Right atrium auricular region (tissue), 2 donors: ENCODE results near the gene NEK6. TPM values are rescaled to one million over a fixed set of nuclear protein-coding genes. Genes with fewer than 3 reads are reported as not detected.

Experiments
- DNase-seq: peaks from one replicate; pipeline ENCODE4 v3.0.0-alpha.2; 2019; ENCODE audit warnings: low spot score
- H3K27ac ChIP-seq, 2 donors: fragments of 200-600 bp; sonication (generic); 1 replicate in 1 of 2; 2 replicates in 1 of 2; pipeline ENCODE4 v1.5.1; 2016 to 2019
- H3K27me3 ChIP-seq, 2 donors: fragments of 200-600 bp; sonication (generic); one replicate each; pipeline versions ENCODE4 v1.5.1 to v1.6.0; 2017 to 2019
- H3K36me3 ChIP-seq: fragments of 200-600 bp; sonication (generic); one replicate; pipeline ENCODE4 v1.5.1; 2016
- H3K4me1 ChIP-seq, 2 donors: fragments of 200-600 bp; sonication (generic); one replicate each; pipeline versions ENCODE4 v1.5.1 to v1.6.0; 2017 to 2019
- H3K4me3 ChIP-seq, 2 donors: fragments of 200-600 bp; sonication (generic); 1 replicate in 1 of 2; 2 replicates in 1 of 2; pipeline ENCODE4 v1.5.1; 2017 to 2019; ENCODE audit warnings: mild to moderate bottlenecking in 1 of 2, moderate library complexity in 1 of 2
- H3K9me3 ChIP-seq, 2 donors: fragments of 200-600 bp; sonication (generic); one replicate each; pipeline ENCODE4 v1.5.1; 2019
- total RNA-seq, 2 donors: library from RNA; depleted of rRNA; stranded (reverse); fragments of >200 nt; gene quantifications; one replicate each; pipeline ENCODE4 v1.1.0, GENCODE V29; 2016
- TF ChIP-seq, protein P1 (sequence below), 2 donors: fragments of 200-600 bp; sonication (generic); IDR thresholded peaks; one replicate each; pipeline ENCODE4 v1.5.1; 2019; ENCODE audit warnings: antibody characterized with exemption in 2 of 2

The NEK6 gene
- total RNA-seq, 2 donors from 2014 or later, result 9.2 to 9.7 TPM

DNA sequence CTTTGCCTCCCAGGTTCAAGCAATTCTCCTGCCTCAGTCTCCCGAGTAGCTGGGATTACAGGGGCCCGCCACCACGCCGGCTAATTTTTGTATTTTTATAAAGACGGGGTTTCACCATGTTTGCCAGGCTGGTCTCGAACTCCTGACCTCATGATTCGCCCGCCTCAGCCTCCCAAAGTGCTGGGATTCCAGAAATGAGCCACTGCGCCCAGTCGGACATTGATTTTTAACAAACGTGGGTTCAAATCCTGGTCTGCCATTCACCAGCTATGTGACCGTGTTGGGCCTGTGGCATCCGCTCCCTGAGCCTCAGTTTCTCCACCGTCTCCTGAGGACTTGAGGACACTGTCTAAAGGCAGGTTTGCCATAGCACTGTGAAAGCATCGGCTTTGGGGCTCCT, 41.8 kb upstream of the NEK6 start:
- Histone ChIP-seq H3K4me3 (no peak overlapping the region), H3K27ac (no peak overlapping the region), H3K9me3 (no peaks in the 10 kb centered on the region), H3K36me3 (no peaks in the 10 kb centered on the region), H3K27me3 (no peaks in the 10 kb centered on the region), H3K4me1 (peaks cover 0 to 26% of the 10 kb centered on the region in 2 donors)
- DNase-seq, result no peak
- TF ChIP-seq, protein P1, sequence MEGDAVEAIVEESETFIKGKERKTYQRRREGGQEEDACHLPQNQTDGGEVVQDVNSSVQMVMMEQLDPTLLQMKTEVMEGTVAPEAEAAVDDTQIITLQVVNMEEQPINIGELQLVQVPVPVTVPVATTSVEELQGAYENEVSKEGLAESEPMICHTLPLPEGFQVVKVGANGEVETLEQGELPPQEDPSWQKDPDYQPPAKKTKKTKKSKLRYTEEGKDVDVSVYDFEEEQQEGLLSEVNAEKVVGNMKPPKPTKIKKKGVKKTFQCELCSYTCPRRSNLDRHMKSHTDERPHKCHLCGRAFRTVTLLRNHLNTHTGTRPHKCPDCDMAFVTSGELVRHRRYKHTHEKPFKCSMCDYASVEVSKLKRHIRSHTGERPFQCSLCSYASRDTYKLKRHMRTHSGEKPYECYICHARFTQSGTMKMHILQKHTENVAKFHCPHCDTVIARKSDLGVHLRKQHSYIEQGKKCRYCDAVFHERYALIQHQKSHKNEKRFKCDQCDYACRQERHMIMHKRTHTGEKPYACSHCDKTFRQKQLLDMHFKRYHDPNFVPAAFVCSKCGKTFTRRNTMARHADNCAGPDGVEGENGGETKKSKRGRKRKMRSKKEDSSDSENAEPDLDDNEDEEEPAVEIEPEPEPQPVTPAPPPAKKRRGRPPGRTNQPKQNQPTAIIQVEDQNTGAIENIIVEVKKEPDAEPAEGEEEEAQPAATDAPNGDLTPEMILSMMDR (IDR thresholded peaks at IDR 0.05), result no peak

DNA sequence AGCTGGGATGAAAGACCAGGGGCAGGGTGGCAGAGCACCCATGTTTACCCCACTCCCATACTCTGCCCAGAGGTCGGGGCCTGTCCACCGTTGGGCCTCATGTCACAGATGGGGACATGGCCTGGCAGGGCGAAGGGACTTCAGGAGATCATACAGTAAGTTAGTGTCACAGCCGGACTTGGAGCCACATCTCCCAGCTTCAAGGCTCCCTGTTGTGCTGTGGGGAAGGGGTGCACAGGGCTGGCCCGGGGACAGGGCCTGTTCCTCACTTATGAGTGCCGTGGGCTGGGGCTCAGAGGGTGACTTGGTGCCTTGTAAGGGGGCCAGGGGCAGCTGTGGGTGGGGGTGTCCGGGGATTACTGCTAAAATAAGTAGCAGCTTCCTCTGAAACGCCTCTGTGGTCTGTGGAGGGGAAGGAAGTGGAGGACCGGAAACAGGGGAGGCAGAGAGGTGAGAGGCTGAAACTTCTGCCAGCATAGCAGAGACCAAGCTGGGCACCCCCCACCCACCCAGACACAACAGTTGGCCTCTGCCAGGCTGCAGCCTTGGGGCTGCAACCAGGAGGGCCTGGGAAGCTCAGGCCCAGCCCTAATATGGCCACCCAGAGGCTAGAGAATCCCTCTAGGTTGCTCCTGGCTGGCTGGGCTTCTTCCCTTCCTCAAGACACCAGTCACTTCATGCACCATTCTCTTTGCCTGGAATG, 41.1 kb upstream of the NEK6 start:
- Histone ChIP-seq H3K4me3 (no peak overlapping the region), H3K4me1 (peaks cover 0 to 29% of the 10 kb centered on the region in 2 donors), H3K36me3 (no peaks in the 10 kb centered on the region), H3K9me3 (no peaks in the 10 kb centered on the region), H3K27me3 (no peaks in the 10 kb centered on the region), H3K27ac (peak overlapping the region in 1 of 2 donors; percentile 23)
- DNase-seq, result no peak
- TF ChIP-seq, protein P1 (IDR thresholded peaks at IDR 0.05), result no peak

DNA sequence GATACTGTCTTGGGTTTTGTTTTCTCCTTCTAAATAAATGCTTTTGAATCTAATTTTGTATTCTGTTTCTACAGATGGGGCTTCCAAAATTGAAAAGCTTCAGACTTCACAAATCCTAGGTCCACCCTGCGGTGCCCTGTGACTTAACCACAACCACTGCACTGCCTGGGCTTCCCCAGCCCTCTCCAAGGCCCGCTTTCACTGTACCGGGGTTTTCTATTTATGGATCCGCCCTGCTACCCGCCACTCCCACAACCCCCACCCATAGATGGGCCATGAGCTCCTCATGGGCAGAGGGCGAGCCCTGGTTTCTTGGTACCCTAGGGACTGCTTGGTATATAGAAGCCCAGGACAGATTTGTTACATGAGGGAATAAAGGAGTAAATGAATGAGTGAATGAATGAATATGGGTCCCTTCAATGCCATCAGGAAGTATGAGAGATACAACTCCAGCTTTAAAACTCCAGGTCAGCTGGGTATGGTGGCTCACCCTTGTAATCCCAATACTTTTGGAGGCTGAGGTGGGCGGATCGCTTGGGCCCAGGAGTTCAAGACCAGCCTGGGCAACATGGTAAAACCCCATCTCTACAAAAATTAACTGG, 39.8 kb upstream of the NEK6 start:
- Histone ChIP-seq H3K27ac (peak overlapping the region; percentile 10 to 29), H3K4me1 (peaks cover 0 to 30% of the 10 kb centered on the region in 2 donors), H3K27me3 (no peaks in the 10 kb centered on the region)

DNA sequence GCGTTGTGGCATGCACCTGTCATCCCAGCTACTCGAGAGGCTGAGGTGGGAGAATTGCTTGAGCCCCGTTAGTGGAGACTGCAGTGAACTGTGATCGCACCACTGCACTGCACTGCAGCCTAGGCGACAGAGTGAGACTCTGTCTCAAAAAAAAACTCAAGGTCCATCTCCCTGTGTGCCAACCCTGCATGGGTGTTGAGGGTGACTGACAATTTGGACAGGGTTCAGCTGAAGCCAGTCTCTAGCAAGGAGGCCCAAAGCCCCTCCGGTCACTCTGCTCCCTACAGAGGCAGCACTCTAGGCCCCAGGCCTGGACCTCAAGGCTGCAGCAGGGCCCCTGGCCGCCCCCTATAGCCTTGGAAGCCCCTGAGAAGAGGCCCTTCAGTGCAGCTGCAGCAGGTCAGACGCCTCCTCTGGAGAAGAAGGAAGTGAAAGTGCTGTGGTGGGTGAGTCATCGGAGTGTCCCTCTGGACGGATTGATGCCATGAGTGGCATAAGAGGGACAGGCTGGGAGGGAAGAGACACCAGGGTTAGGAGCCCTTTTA, 39.2 kb upstream of the NEK6 start:
- Histone ChIP-seq H3K4me3 (no peak overlapping the region), H3K9me3 (no peaks in the 10 kb centered on the region), H3K27me3 (no peaks in the 10 kb centered on the region), H3K27ac (peak overlapping the region in 1 of 2 donors; percentile 10), H3K4me1 (peaks cover 0 to 35% of the 10 kb centered on the region in 2 donors), H3K36me3 (no peaks in the 10 kb centered on the region)
- TF ChIP-seq, protein P1 (IDR thresholded peaks at IDR 0.05), result no peak
- no peak for DNase-seq

More for the DNA sequence above, 39.8 kb upstream of the NEK6 start:
- no peaks in the 10 kb centered on the region for H3K9me3 ChIP-seq
- H3K4me3 ChIP-seq, result no peak overlapping the region
- TF ChIP-seq, protein P1 (IDR thresholded peaks at IDR 0.05), result no peak
- H3K36me3 ChIP-seq, result no peaks in the 10 kb centered on the region
- no peak for DNase-seq

DNA sequence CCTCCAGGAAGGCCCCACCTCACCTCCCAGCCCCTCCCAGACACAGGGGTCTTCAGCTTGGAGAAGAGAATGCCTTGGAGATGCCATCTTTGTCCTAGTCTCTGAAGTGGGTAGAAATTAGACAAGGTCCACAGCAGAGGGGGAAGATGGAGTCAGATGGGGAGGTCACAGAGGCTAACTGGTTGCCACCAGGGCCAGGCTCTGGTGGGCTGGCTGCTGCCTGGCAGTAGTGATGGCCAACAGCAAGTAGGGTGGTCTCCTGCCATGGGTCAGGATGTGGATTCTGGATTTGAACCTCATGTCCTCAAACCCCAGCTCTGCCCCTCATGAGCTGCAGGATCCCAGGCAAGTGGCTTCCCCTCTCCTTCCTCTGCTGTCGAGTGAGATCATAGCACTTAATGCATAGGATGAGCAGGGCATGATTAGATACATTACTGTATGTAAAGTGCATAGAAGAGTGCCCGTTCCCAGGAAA, 38.7 kb upstream of the NEK6 start:
- Histone ChIP-seq H3K4me1 (peaks cover 0 to 35% of the 10 kb centered on the region in 2 donors), H3K27ac (peak overlapping the region in 1 of 2 donors; percentile 17), H3K27me3 (no peaks in the 10 kb centered on the region), H3K36me3 (no peaks in the 10 kb centered on the region), H3K9me3 (no peaks in the 10 kb centered on the region), H3K4me3 (no peak overlapping the region)
- DNase-seq, result no peak
- TF ChIP-seq, protein P1 (IDR thresholded peaks at IDR 0.05), result no peak
